ENCODE measurements around the gene ZFYVE27. TPM values are rescaled to one million over a fixed set of nuclear protein-coding genes. Genes with fewer than 3 reads are reported as not detected.
"Not testable (repeated sequence)": the region's sequence is repeated elsewhere in the genome, so short reads cannot be mapped to it uniquely, and the experiment has no call there.

The ZFYVE27 gene, protein sequence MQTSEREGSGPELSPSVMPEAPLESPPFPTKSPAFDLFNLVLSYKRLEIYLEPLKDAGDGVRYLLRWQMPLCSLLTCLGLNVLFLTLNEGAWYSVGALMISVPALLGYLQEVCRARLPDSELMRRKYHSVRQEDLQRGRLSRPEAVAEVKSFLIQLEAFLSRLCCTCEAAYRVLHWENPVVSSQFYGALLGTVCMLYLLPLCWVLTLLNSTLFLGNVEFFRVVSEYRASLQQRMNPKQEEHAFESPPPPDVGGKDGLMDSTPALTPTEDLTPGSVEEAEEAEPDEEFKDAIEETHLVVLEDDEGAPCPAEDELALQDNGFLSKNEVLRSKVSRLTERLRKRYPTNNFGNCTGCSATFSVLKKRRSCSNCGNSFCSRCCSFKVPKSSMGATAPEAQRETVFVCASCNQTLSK
- 10 to 100 TPM; 23.9 to 31.9 TPM for total RNA-seq

- POLR2A ChIA-PET, result no interaction called here
- Mint-ChIP-seq H3K4me3 (peak within 1 kb of the TSS; percentile 92), H3K9me3 (peaks cover 3% of the 10 kb centered on the region), H3K4me1 (peaks cover 44% of the 10 kb centered on the region), H3K27me3 (no peaks in the 10 kb centered on the region), H3K27ac (peak within 1 kb of the TSS; percentile 96), H3K36me3 (ENCODE audit: low read depth) (peaks cover 29% of the 10 kb centered on the region)
- peak; percentile 95 for DNase-seq
- CTCF ChIA-PET, result interaction anchor here (0.7 to 4.1 kb wide), 11 partner anchors 9 to 50 kb away, joined by 4 to 20 read pairs (median 4); partner anchors contain the start of genes AVPI1 and MARVELD1
Measured at GRCh38 chr10:97736902-97737769, at the start of gene ZFYVE27. TSS of gene ZFYVE27 (plus strand) at chr10:97737128. CDS start at chr10:97738478, 1,350 bp downstream.

DNA sequence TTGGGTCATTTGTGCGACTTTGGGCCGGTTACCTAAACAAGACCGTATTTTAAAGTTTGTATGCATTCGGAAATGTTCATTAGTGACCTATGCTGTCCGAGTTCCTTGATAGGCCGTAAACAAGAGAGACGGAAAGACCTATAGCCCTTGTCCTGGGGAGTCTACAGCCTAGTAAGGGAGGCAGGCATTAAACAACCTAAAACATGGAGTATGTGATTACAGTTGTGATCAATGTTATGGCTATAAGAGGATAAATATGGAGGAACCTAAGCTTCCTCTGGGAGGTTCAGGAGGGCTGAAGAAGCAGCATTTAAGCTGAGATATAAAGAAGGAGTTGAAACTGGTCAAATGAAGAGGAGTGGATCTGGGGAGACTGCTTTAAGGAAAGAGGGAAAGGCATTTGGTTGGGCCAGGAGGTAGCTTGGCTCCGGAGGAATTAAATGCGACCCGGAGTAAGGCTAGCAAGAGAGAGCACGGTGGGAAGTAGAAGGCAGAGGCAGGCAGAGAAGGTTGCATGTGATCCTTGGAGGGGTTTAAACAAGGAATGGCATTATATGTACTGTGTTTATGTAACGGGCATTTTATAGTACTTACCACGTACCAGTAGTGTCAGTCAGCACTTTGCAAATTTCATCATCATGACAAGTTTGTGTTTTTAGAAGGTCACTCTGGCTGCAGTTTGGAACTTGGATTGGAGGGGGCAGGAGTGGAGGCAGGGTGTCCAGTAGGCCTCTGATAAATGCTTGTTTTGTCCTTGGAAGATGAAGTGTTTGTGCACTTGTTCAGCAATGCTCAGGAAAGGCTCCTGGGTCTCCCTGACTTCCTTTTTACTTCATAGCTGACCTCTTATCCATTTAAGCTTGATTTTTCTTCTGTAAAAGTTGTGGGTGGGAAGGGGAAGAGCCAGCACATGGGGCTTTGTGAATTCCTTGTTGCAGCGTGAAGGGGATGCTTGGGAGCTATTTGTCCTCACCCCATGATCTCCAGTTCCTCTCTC lies 48.8 kb upstream of the ZFYVE27 start:
- Mint-ChIP-seq H3K36me3 (ENCODE audit: low read depth) (no peaks in the 10 kb centered on the region), H3K27ac (peak overlapping the region; percentile 38), H3K4me1 (peaks cover 13% of the 10 kb centered on the region), H3K9me3 (no peaks in the 10 kb centered on the region), H3K4me3 (peak overlapping the region; percentile 76), H3K27me3 (no peaks in the 10 kb centered on the region)
- CTCF ChIA-PET, result interaction anchor here (1.2 to 5.3 kb wide), 6 partner anchors 9 to 181 kb away, joined by 3 to 34 read pairs (median 6); partner anchors contain the start of gene ZFYVE27
- no peak for DNase-seq
- POLR2A ChIA-PET, result no interaction called here

GRCh38 chr10:97689559-97690020 lies 47.3 kb upstream of the ZFYVE27 start:
- H3K36me3 Mint-ChIP-seq (ENCODE audit: low read depth), result no peaks in the 10 kb centered on the region

GRCh38 chr10:97690133-97690532 lies 46.8 kb upstream of the ZFYVE27 start:
- no peak overlapping the region for H3K27ac Mint-ChIP-seq
- H3K9me3 Mint-ChIP-seq, result no peaks in the 10 kb centered on the region
- H3K27me3 Mint-ChIP-seq, result no peaks in the 10 kb centered on the region
- ChIA-PET CTCF (interaction anchor here (0.6 to 1.1 kb wide), 2 partner anchors 18 to 19 kb away, joined by 3 read pairs; no protein-coding TSS in a partner anchor), POLR2A (no interaction called here)
- H3K36me3 Mint-ChIP-seq (ENCODE audit: low read depth), result no peaks in the 10 kb centered on the region
- peaks cover 13% of the 10 kb centered on the region for H3K4me1 Mint-ChIP-seq
- DNase-seq, result no peak
- no peak overlapping the region for H3K4me3 Mint-ChIP-seq

More at GRCh38 chr10:97689559-97690020, 47.3 kb upstream of the ZFYVE27 start:
- H3K4me1 Mint-ChIP-seq, result peaks cover 13% of the 10 kb centered on the region
- ChIA-PET CTCF (interaction anchor here (1.1 kb wide), 1 partner anchor 19 kb away, joined by 3 read pairs; no protein-coding TSS in a partner anchor), POLR2A (no interaction called here)
- no peak for DNase-seq
- no peak overlapping the region for H3K27ac Mint-ChIP-seq
- no peaks in the 10 kb centered on the region for H3K27me3 Mint-ChIP-seq
- no peak overlapping the region for H3K4me3 Mint-ChIP-seq
- H3K9me3 Mint-ChIP-seq, result no peaks in the 10 kb centered on the region

DNA sequence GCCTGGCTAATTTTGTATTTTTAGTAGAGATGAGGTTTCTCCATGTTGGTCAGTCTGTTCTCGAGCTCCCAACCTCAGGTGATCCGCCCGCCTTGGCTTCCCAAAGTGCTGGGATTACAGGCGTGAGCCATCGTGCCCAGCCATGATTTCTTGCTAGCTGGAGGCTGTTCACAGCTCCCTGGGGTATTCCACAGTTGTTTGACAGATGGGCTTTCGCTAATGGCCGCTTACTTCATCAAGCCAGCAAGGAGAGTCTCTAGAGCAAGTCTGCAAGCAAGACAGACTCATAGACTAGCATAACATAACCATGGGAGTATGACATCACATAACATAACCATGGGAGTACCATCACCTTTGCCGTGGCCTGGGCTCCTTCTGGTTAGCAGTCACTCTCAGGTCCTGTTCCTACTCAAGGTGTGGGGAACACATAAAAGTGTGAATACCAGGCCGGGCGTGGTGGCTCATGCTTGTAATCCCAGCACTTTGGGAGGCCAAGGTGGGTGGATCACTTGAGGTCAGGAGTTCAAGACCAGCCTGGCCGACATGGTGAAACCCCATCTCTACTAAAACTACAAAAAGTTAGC lies 38.8 kb upstream of the ZFYVE27 start:
- H3K27me3 Mint-ChIP-seq; H3K4me3 Mint-ChIP-seq; H3K27ac Mint-ChIP-seq; H3K36me3 Mint-ChIP-seq (ENCODE audit: low read depth); POLR2A ChIA-PET; H3K9me3 Mint-ChIP-seq; DNase-seq; H3K4me1 Mint-ChIP-seq: not testable (repeated sequence)
- CTCF ChIA-PET, result interaction anchor here (1.0 to 1.8 kb wide), 2 partner anchors 11 to 37 kb away, joined by 5 to 6 read pairs; no protein-coding TSS in a partner anchor

DNA sequence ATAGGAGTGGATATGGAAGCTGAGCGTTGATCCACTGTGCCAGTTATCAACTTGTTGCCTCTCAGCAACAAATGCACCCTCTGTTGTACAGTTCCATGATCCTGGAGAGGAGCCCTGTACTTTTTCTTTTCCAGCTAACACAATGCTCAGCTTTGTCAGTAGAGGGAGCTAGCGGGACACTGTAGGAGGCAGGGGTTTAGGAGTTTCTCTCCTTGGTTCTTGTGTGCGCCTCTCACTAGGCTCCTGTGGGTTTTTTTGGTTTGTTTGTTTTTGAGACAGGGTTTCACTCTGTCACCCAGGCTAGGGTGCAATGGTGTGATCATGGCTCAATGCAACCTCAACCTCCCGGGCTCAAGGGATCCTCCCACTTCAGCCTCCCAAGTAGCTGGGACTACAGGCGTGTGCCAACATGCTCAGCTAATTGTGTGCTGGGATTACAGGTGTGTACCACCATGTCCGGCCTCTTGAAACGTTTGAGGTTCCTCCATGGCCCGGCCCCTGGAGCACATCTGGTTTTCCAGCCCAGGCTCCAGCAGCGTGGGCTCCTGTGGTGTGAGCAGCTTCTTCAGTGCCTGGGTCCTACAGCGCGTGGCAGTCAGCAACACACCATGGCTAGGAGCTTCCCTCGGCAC lies 35.4 kb upstream of the ZFYVE27 start:
- ChIA-PET CTCF (interaction anchor here (0.5 to 4.3 kb wide), 23 partner anchors 9 to 344 kb away, joined by 3 to 29 read pairs (median 4); partner anchors contain the start of genes AVPI1, MARVELD1 and ZFYVE27), POLR2A (no interaction called here)
- H3K9me3 Mint-ChIP-seq, result no peaks in the 10 kb centered on the region
- H3K27me3 Mint-ChIP-seq, result peaks cover 10% of the 10 kb centered on the region
- H3K4me3 Mint-ChIP-seq, result no peak overlapping the region
- no peak overlapping the region for H3K27ac Mint-ChIP-seq
- H3K36me3 Mint-ChIP-seq (ENCODE audit: low read depth), result no peaks in the 10 kb centered on the region
- H3K4me1 Mint-ChIP-seq, result no peaks in the 10 kb centered on the region
- peak; percentile 73 for DNase-seq

DNA sequence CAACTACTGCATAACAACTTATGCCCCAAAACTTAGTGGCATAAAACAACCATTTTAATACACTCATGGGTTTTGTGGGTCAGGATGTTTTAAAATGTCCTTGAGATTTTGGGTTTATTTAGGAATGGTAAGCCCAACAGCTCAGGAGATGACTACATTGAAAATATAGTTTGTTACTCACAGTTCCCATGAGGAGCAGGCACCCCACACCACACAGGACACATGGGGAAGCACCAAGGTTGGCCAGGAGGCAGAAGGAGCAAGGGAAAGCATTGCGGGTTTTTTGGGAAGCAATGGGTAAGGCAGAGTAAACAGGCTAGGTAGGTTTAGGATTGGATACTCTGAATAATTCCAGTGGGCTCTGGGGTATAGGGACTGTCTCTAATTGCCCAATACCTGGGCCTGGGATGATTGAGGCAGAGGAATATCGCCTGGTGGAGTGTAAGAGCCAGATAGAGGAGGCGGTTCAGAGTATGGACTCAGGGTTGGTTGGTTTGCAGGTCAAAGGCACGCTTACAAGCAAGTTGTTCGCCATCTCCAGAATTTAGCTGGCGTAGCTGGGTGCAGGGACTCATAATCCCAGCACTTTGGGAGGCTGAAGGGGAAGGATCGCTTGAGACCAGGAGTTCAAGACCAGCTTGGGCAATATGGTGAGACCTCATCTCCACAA lies 33.4 kb upstream of the ZFYVE27 start:
- H3K36me3 Mint-ChIP-seq (ENCODE audit: low read depth), result no peaks in the 10 kb centered on the region
- POLR2A ChIA-PET, result no interaction called here
- H3K27me3 Mint-ChIP-seq, result peaks cover 15% of the 10 kb centered on the region
- H3K4me1 Mint-ChIP-seq, result no peaks in the 10 kb centered on the region
- H3K27ac Mint-ChIP-seq, result no peak overlapping the region
- no peak for DNase-seq
- no peak overlapping the region for H3K4me3 Mint-ChIP-seq
- H3K9me3 Mint-ChIP-seq, result no peaks in the 10 kb centered on the region
- CTCF ChIA-PET, result interaction anchor here (1.0 to 4.3 kb wide), 5 partner anchors 11 to 166 kb away, joined by 3 to 29 read pairs (median 6); partner anchors contain the start of genes AVPI1, MARVELD1 and ZFYVE27

GRCh38 chr10:97704341-97704740 lies 32.6 kb upstream of the ZFYVE27 start:
- Mint-ChIP-seq H3K4me3 (no peak overlapping the region), H3K36me3 (ENCODE audit: low read depth) (no peaks in the 10 kb centered on the region), H3K27me3 (peaks cover 17% of the 10 kb centered on the region), H3K4me1 (no peaks in the 10 kb centered on the region), H3K27ac (no peak overlapping the region), H3K9me3 (no peaks in the 10 kb centered on the region)
- ChIA-PET CTCF (interaction anchor here (1.6 to 4.3 kb wide), 3 partner anchors 10 to 165 kb away, joined by 3 to 29 read pairs (median 18); partner anchors contain the start of genes AVPI1 and MARVELD1), POLR2A (no interaction called here)
- DNase-seq, result no peak

DNA sequence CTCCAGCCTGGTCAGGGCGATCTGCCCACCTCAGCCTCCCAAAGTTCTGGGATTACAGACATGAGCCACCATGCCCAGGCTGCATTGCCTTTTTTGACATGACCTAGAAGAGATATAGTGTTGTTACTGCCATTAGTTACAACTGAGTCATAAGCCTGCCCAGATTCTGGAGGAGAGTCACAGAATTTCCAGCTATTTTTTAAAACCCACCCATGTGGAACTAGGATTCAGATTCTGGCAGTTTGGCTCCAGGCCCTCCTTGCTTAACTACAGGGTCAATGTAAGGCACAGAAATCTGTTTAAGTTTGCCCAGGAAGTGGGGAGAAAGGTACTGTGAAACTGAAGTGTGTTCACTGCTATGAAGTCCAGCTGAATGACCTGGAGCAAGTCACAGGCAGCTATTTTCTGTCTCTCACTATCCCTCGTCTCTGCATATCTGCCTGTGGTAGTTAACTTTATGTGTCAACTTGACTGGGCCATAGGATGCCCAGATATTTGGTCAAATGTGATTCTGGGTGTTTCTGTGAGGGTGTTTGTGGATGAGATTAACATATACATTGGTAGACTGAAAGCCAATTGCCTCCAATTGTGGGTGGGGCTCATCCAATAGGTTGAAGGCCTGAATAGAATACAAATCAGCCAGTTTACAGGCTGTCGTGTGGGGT lies 31.8 kb upstream of the ZFYVE27 start:
- POLR2A ChIA-PET, result no interaction called here
- no peak overlapping the region for H3K4me3 Mint-ChIP-seq
- H3K27me3 Mint-ChIP-seq, result peaks cover 20% of the 10 kb centered on the region
- no peaks in the 10 kb centered on the region for H3K4me1 Mint-ChIP-seq
- CTCF ChIA-PET, result interaction anchor here (0.5 to 4.3 kb wide), 3 partner anchors 9 to 300 kb away, joined by 3 to 18 read pairs (median 3); partner anchors contain the start of gene MARVELD1
- DNase-seq, result no peak
- peak overlapping the region; percentile 57 for H3K27ac Mint-ChIP-seq
- no peaks in the 10 kb centered on the region for H3K36me3 Mint-ChIP-seq (ENCODE audit: low read depth)
- H3K9me3 Mint-ChIP-seq, result no peaks in the 10 kb centered on the region

DNA sequence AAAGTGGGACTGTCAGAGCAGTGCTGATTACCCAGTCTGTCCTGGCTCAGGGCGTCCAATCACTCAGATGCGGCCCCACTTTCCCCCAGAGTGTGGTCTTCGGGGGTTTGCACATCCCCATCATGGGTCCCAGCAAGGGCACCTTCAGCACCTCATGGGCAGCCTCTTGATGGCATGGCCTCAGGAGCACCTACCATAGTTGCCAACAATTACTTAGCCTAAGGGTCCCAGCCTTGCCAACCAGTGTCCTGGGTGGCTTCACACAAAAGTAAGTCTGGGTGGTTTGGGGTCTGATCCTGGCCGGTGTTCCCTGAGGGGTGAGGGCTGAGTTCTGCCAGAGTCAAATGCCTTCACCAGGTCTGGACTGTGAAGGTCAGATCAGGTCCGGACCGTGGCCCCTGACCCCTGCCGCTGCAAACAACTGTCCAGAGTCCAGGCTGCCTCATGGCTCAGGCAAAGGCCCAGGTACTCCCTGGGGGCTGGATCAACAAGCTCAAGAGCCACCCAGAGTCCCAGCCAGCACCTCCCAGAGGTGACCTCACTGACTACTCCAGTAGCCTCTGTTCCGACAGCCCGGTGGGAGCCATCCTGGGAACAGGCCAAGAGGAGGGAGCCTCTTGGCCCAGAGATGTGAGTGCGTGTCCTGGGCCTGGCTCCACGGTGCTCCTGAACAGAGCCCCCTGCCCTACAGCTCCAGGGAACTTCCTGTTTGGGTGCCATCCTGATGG lies 29.6 kb upstream of the ZFYVE27 start:
- Mint-ChIP-seq H3K27ac (no peak overlapping the region), H3K4me1 (no peaks in the 10 kb centered on the region), H3K36me3 (ENCODE audit: low read depth) (no peaks in the 10 kb centered on the region), H3K9me3 (no peaks in the 10 kb centered on the region), H3K27me3 (peaks cover 24% of the 10 kb centered on the region), H3K4me3 (no peak overlapping the region)
- CTCF ChIA-PET, result interaction anchor here (1.4 to 1.9 kb wide), 3 partner anchors 17 to 29 kb away, joined by 3 to 5 read pairs (median 4); partner anchors contain the start of gene ZFYVE27
- DNase-seq, result no peak
- POLR2A ChIA-PET, result no interaction called here

All from activated CD4-positive, alpha-beta T cell treated with anti-CD3 and anti-CD28 coated beads, Interleukin-2, amount 10 ng/mL, durations not matched to agents 7 days and 5 days (primary cell).